ENCODE measurements around the gene NLN.
"Not testable (repeated sequence)": the region's sequence is repeated elsewhere in the genome, so short reads cannot be mapped to it uniquely, and the experiment has no call there.

The NLN gene

DNA sequence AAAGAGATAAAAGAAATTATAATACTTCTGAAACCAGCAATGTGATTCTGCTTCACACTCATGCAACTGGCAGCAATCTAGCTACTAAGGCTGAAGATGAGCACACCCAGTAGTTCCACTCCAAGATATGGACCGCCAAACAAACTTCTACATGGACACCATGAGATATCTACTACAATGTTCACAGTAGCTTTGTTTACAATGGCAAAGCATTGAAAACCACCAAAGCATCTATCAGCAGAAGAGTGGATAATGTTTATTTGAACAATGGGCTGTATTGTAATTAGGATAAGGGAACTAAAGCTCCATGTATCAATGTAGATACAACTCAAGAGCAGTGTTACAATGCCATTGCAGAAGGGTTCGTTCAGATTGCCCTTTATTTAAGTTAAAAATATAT, 113.2 kb downstream of the NLN start:
- H4K12ac ChIP-seq (ENCODE audit: low read depth, low read length) = no peak overlapping the region

DNA sequence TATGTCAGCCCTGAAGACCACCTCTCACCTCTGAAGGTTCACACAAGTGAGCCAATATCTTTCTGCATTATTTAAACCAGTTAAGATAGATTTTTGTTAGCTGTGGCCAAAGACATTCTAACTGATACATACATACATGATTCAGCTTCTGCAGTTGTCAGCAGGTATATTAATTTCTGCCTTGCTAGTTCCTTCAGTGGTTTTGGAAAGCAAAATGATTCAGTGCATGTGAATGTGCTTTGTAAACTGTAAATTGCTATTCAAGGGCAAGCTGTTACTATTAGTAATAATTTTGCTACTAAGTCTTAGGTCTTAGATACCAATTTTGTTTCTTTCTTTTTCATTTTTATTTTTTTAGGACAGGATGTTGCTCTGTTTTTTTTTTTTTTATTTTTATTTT, 115.1 kb downstream of the NLN start:
- Histone ChIP-seq H4K91ac (ENCODE audit: low read depth, low read length) (no peak overlapping the region), H3K4ac (ENCODE audit: low read depth, low read length) (no peak overlapping the region), H3K9ac (ENCODE audit: low read length) (no peak overlapping the region), H2BK12ac (ENCODE audit: low read length) (no peak overlapping the region), H4K8ac (ENCODE audit: low read depth, low read length) (no peak overlapping the region), H3K4me3 (ENCODE audit: low read depth, low read length) (no peak overlapping the region), H3K4me1 (ENCODE audit: control insufficient read depth in 1 of 2, insufficient read depth in 2 of 2, low read length in 2 of 2) (no peaks in the 10 kb centered on the region), H3K27me3 (ENCODE audit: insufficient read depth, low read length) (no peaks in the 10 kb centered on the region), H3K9me3 (ENCODE audit: insufficient read depth, low read depth, low read length) (no peaks in the 10 kb centered on the region), H2BK5ac (ENCODE audit: low read depth, low read length, poor library complexity) (no peak overlapping the region), H3K4me2 (ENCODE audit: low read length) (no peak overlapping the region), H3K79me1 (ENCODE audit: low read length) (no peaks in the 10 kb centered on the region), H2AFZ (ENCODE audit: insufficient read depth, low read length, poor library complexity) (no peak overlapping the region), H4K12ac (ENCODE audit: low read depth, low read length) (no peak overlapping the region), H3K36me3 (ENCODE audit: control insufficient read depth in 1 of 2, insufficient read depth in 2 of 2, low read length in 2 of 2) (no peaks in the 10 kb centered on the region), H3K27ac (ENCODE audit: low read depth, low read length) (no peak overlapping the region), H3K18ac (ENCODE audit: low read length) (no peak overlapping the region), H3K23ac (ENCODE audit: low read length) (no peak overlapping the region), H2BK120ac (ENCODE audit: insufficient read depth, low read length, poor library complexity) (no peak overlapping the region), H3K79me2 (ENCODE audit: control insufficient read depth, insufficient read depth, low read length, poor library complexity) (no peaks in the 10 kb centered on the region), H3K14ac (ENCODE audit: low read length) (no peak overlapping the region), H2AK5ac (ENCODE audit: low read length) (no peak overlapping the region)
- DNase-seq = no peak

More for the DNA sequence above, 113.2 kb downstream of the NLN start:
- Histone ChIP-seq H3K36me3 (ENCODE audit: control insufficient read depth in 1 of 2, insufficient read depth in 2 of 2, low read length in 2 of 2) (no peaks in the 10 kb centered on the region), H3K4me1 (ENCODE audit: control insufficient read depth in 1 of 2, insufficient read depth in 2 of 2, low read length in 2 of 2) (no peaks in the 10 kb centered on the region), H3K27ac (ENCODE audit: low read depth, low read length) (no peak overlapping the region), H2BK12ac (ENCODE audit: low read length) (no peak overlapping the region), H3K23ac (ENCODE audit: low read length) (no peak overlapping the region), H4K8ac (ENCODE audit: low read depth, low read length) (no peak overlapping the region), H3K14ac (ENCODE audit: low read length) (no peak overlapping the region), H3K9me3 (ENCODE audit: insufficient read depth, low read depth, low read length) (no peaks in the 10 kb centered on the region), H3K27me3 (ENCODE audit: insufficient read depth, low read length) (no peaks in the 10 kb centered on the region), H3K79me1 (ENCODE audit: low read length) (no peaks in the 10 kb centered on the region), H2AK5ac (ENCODE audit: low read length) (no peak overlapping the region), H3K18ac (ENCODE audit: low read length) (no peak overlapping the region), H3K79me2 (ENCODE audit: control insufficient read depth, insufficient read depth, low read length, poor library complexity) (no peaks in the 10 kb centered on the region), H2BK5ac (ENCODE audit: low read depth, low read length, poor library complexity) (no peak overlapping the region), H3K4ac (ENCODE audit: low read depth, low read length) (no peak overlapping the region), H2AFZ (ENCODE audit: insufficient read depth, low read length, poor library complexity) (no peak overlapping the region), H3K9ac (ENCODE audit: low read length) (no peak overlapping the region), H2BK120ac (ENCODE audit: insufficient read depth, low read length, poor library complexity) (no peak overlapping the region), H3K4me2 (ENCODE audit: low read length) (no peak overlapping the region), H4K91ac (ENCODE audit: low read depth, low read length) (no peak overlapping the region), H3K4me3 (ENCODE audit: low read depth, low read length) (no peak overlapping the region)
- no CpG with 5 or more reads among the region's 2 CpGs for WGBS (ENCODE audit: extremely low coverage, insufficient coverage, insufficient read length)
- no peak for DNase-seq

DNA sequence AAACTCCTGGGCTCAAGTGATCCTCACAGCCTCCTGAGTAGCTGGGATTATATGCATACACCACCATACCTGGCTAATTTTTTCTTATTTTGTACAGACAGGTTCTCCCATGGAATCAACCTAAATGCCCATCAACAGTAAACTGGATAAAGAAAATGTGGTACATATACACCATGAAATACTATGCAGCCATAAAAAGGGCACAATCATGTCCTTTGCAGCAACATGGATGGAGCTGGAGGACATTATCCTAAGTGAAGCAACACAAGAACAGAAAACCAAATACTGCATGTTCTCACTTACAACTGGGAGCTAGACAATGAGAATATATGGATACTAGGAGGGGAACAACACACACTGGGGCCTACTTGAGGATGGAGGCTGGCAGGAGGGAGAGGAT, 117.2 kb downstream of the NLN start:
- not testable (repeated sequence) for H2BK12ac ChIP-seq (ENCODE audit: low read length); H4K12ac ChIP-seq (ENCODE audit: low read depth, low read length); H3K14ac ChIP-seq (ENCODE audit: low read length); H4K91ac ChIP-seq (ENCODE audit: low read depth, low read length); H3K27ac ChIP-seq (ENCODE audit: low read depth, low read length); H3K9ac ChIP-seq (ENCODE audit: low read length); H2AFZ ChIP-seq (ENCODE audit: insufficient read depth, low read length, poor library complexity); H3K23ac ChIP-seq (ENCODE audit: low read length); H3K4me1 ChIP-seq (ENCODE audit: control insufficient read depth in 1 of 2, insufficient read depth in 2 of 2, low read length in 2 of 2); DNase-seq; H3K79me1 ChIP-seq (ENCODE audit: low read length); H3K27me3 ChIP-seq (ENCODE audit: insufficient read depth, low read length); H3K4me3 ChIP-seq (ENCODE audit: low read depth, low read length); H2BK5ac ChIP-seq (ENCODE audit: low read depth, low read length, poor library complexity); H3K4ac ChIP-seq (ENCODE audit: low read depth, low read length); H2AK5ac ChIP-seq (ENCODE audit: low read length); H3K18ac ChIP-seq (ENCODE audit: low read length); H3K79me2 ChIP-seq (ENCODE audit: control insufficient read depth, insufficient read depth, low read length, poor library complexity); H3K36me3 ChIP-seq (ENCODE audit: control insufficient read depth in 1 of 2, insufficient read depth in 2 of 2, low read length in 2 of 2); H2BK120ac ChIP-seq (ENCODE audit: insufficient read depth, low read length, poor library complexity); H4K8ac ChIP-seq (ENCODE audit: low read depth, low read length); H3K4me2 ChIP-seq (ENCODE audit: low read length); H3K9me3 ChIP-seq (ENCODE audit: insufficient read depth, low read depth, low read length)

DNA sequence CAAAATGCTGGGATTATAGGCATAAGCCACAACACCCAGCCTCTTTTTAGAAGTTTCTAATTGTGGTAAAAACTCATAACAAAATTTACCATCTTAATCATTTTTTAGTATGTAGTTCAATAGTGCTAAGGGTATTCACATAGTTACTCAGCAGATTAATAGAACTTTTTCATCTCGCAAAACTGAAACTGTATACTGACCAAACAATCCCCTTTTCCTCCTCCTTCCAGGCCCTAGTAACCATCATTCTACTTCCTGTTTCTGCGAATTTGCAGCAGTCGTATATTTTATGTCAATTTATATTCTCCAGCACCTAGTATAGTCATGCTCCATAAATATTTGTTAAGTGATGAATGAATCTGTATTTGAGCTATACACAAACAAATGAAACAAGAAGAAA, 118.1 kb downstream of the NLN start:
- Histone ChIP-seq H3K27me3 (ENCODE audit: insufficient read depth, low read length) (no peaks in the 10 kb centered on the region), H2BK12ac (ENCODE audit: low read length) (no peak overlapping the region), H3K79me2 (ENCODE audit: control insufficient read depth, insufficient read depth, low read length, poor library complexity) (no peaks in the 10 kb centered on the region), H3K9me3 (ENCODE audit: insufficient read depth, low read depth, low read length) (no peaks in the 10 kb centered on the region), H2BK5ac (ENCODE audit: low read depth, low read length, poor library complexity) (no peak overlapping the region), H2BK120ac (ENCODE audit: insufficient read depth, low read length, poor library complexity) (no peak overlapping the region), H3K18ac (ENCODE audit: low read length) (no peak overlapping the region), H3K9ac (ENCODE audit: low read length) (no peak overlapping the region), H3K4ac (ENCODE audit: low read depth, low read length) (no peak overlapping the region), H3K14ac (ENCODE audit: low read length) (no peak overlapping the region), H4K12ac (ENCODE audit: low read depth, low read length) (no peak overlapping the region), H3K4me2 (ENCODE audit: low read length) (no peak overlapping the region), H3K79me1 (ENCODE audit: low read length) (no peaks in the 10 kb centered on the region), H3K4me1 (ENCODE audit: control insufficient read depth in 1 of 2, insufficient read depth in 2 of 2, low read length in 2 of 2) (no peaks in the 10 kb centered on the region), H3K4me3 (ENCODE audit: low read depth, low read length) (no peak overlapping the region), H4K8ac (ENCODE audit: low read depth, low read length) (no peak overlapping the region), H2AFZ (ENCODE audit: insufficient read depth, low read length, poor library complexity) (no peak overlapping the region), H3K27ac (ENCODE audit: low read depth, low read length) (no peak overlapping the region), H4K91ac (ENCODE audit: low read depth, low read length) (no peak overlapping the region), H2AK5ac (ENCODE audit: low read length) (no peak overlapping the region), H3K23ac (ENCODE audit: low read length) (no peak overlapping the region), H3K36me3 (ENCODE audit: control insufficient read depth in 1 of 2, insufficient read depth in 2 of 2, low read length in 2 of 2) (no peaks in the 10 kb centered on the region)
- WGBS (ENCODE audit: extremely low coverage, insufficient coverage, insufficient read length) = no CpG with 5 or more reads among the region's 3 CpGs
- DNase-seq = no peak

DNA sequence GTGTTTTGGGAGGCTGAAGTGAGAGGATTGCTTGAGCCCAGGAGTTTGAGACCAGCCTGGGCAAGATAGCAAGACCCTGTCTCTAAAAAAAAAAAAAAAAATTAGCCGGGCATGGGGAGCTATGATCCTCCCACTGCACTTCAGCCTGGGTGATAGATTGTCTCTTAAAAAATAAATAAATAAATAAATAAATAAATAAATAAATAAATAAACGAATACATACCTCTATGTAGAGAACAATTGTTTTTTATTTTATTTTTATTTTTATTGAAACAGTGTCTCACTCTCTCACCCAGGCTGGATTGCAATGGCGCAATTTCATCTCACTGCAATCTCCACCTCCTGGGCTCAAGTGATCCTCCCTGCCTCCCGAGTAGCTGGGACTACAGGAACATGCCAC, 122.8 kb downstream of the NLN start:
- H3K27me3 ChIP-seq (ENCODE audit: insufficient read depth, low read length); H2AK5ac ChIP-seq (ENCODE audit: low read length); H3K18ac ChIP-seq (ENCODE audit: low read length); H3K9me3 ChIP-seq (ENCODE audit: insufficient read depth, low read depth, low read length); H2AFZ ChIP-seq (ENCODE audit: insufficient read depth, low read length, poor library complexity); H3K9ac ChIP-seq (ENCODE audit: low read length); H3K79me1 ChIP-seq (ENCODE audit: low read length); H2BK5ac ChIP-seq (ENCODE audit: low read depth, low read length, poor library complexity); DNase-seq; H2BK120ac ChIP-seq (ENCODE audit: insufficient read depth, low read length, poor library complexity); H3K4me1 ChIP-seq (ENCODE audit: control insufficient read depth in 1 of 2, insufficient read depth in 2 of 2, low read length in 2 of 2); H3K4me3 ChIP-seq (ENCODE audit: low read depth, low read length); H2BK12ac ChIP-seq (ENCODE audit: low read length); H3K36me3 ChIP-seq (ENCODE audit: control insufficient read depth in 1 of 2, insufficient read depth in 2 of 2, low read length in 2 of 2); H3K4ac ChIP-seq (ENCODE audit: low read depth, low read length); H4K12ac ChIP-seq (ENCODE audit: low read depth, low read length); H3K23ac ChIP-seq (ENCODE audit: low read length); H3K27ac ChIP-seq (ENCODE audit: low read depth, low read length); H4K91ac ChIP-seq (ENCODE audit: low read depth, low read length); H3K4me2 ChIP-seq (ENCODE audit: low read length); H4K8ac ChIP-seq (ENCODE audit: low read depth, low read length); H3K14ac ChIP-seq (ENCODE audit: low read length); H3K79me2 ChIP-seq (ENCODE audit: control insufficient read depth, insufficient read depth, low read length, poor library complexity): not testable (repeated sequence)
- WGBS (ENCODE audit: extremely low coverage, insufficient coverage, insufficient read length) = no CpG with 5 or more reads among the region's 4 CpGs
